ENCODE data around the gene DNMT1. TPM values are rescaled to one million over a fixed set of nuclear protein-coding genes. Genes with fewer than 3 reads are reported as not detected.

The DNMT1 gene
- total RNA-seq, 2 experiments from 2014 or later = 337 to 352 TPM

- Mint-ChIP-seq H3K9me3 (no peaks in the 10 kb centered on the region), H3K4me3 (no peak overlapping the region), H3K27me3 (no peaks in the 10 kb centered on the region), H3K4me1 (peaks cover 9% of the 10 kb centered on the region), H3K36me3 (no peaks in the 10 kb centered on the region), H3K27ac (no peak overlapping the region)
- no peak for DNase-seq
These were observed 32.5 kb upstream of the DNMT1 start for GRCh38 chr19:10227026-10227971.

DNA sequence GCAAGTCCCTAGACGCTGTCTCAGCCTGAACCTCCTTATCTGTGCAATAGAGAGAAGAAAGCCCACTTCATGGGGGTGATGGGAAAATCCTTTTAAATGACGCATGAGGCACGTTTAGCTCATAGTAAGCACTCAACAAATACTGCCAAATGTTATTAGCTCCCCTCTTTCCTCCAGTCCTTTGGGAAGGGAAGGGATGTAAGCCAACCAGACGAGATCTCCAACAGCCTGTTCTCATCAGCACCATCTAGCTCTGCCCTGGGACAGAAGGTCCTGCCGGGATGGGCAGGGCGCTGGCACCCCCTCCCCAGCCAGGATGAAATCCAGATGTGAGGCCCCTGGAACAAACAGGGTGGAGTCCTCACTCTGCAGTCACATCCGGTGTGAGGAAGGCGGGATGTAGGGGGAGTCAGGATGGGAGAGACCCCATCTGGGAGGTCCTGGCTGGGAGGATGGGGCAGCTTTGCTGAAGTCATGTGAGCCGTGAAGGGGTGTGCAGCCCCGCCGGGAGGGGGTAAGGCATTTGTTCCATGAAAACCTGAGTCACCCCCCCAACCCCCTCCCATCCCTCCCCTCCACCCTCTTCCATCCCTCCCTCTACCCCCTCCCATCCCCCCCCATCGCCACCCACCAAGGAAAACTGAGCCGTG is 31.7 kb upstream of the DNMT1 start:
- no peaks in the 10 kb centered on the region for H3K27me3 Mint-ChIP-seq
- no peak overlapping the region for H3K4me3 Mint-ChIP-seq
- H3K9me3 Mint-ChIP-seq = no peaks in the 10 kb centered on the region
- peaks cover 7% of the 10 kb centered on the region for H3K4me1 Mint-ChIP-seq
- no peak for DNase-seq
- H3K36me3 Mint-ChIP-seq = no peaks in the 10 kb centered on the region
- no peak overlapping the region for H3K27ac Mint-ChIP-seq

GRCh38 chr19:10226021-10226375 is 31.2 kb upstream of the DNMT1 start:
- Mint-ChIP-seq H3K27ac (no peak overlapping the region), H3K4me3 (no peak overlapping the region), H3K9me3 (no peaks in the 10 kb centered on the region), H3K4me1 (peaks cover 7% of the 10 kb centered on the region), H3K36me3 (no peaks in the 10 kb centered on the region), H3K27me3 (no peaks in the 10 kb centered on the region)
- DNase-seq = no peak

- H3K4me3 Mint-ChIP-seq = no peak overlapping the region
- no peaks in the 10 kb centered on the region for H3K27me3 Mint-ChIP-seq
- H3K27ac Mint-ChIP-seq = no peak overlapping the region
- peaks cover 2% of the 10 kb centered on the region for H3K4me1 Mint-ChIP-seq
- H3K9me3 Mint-ChIP-seq = no peaks in the 10 kb centered on the region
- DNase-seq = no peak
- H3K36me3 Mint-ChIP-seq = no peaks in the 10 kb centered on the region
These were observed 29.6 kb upstream of the DNMT1 start for GRCh38 chr19:10224337-10224736.

GRCh38 chr19:10223488-10224213 is 28.9 kb upstream of the DNMT1 start:
- no peaks in the 10 kb centered on the region for H3K36me3 Mint-ChIP-seq
- no peaks in the 10 kb centered on the region for H3K4me1 Mint-ChIP-seq
- no peak overlapping the region for H3K4me3 Mint-ChIP-seq
- no peak overlapping the region for H3K27ac Mint-ChIP-seq
- DNase-seq = no peak
- no peaks in the 10 kb centered on the region for H3K27me3 Mint-ChIP-seq
- H3K9me3 Mint-ChIP-seq = no peaks in the 10 kb centered on the region

DNA sequence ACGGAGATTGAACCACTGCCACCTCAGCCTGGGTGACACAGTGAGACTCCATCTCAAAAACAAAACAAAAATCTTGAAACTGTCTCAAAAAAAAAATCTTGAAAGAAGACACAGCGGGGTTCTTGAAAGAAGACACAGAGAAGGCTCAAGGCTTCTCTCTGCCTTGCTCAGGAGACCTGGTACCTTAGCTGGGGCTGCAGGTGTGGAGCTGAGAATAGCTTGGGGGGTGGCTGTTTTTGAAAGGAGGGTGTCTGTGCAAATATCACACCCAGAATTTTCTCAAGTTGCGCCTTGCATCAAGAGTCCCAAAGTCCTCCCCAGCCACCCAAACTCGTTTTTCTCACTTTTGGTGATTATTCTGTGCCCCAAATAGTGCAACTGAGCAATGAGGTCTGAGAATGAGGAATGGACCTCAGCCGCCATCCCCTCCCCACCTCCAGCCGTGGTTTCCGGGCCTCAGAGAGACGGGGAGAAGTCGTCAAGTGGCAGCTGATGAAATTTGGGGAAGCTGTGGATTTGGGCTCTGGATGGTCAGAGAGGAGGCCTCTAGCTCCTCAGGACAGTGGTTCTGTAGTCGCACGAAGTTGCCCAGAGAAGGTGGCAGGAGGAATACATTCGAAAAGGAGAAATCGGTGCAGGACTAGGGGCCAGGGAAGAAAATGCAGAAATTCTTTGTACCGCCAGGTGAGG is 27.6 kb upstream of the DNMT1 start:
- H3K4me1 Mint-ChIP-seq = no peaks in the 10 kb centered on the region
- H3K27ac Mint-ChIP-seq = no peak overlapping the region
- H3K36me3 Mint-ChIP-seq = no peaks in the 10 kb centered on the region
- H3K27me3 Mint-ChIP-seq = no peaks in the 10 kb centered on the region
- DNase-seq = no peak
- H3K9me3 Mint-ChIP-seq = no peaks in the 10 kb centered on the region
- no peak overlapping the region for H3K4me3 Mint-ChIP-seq

- DNase-seq = no peak
- H3K27me3 Mint-ChIP-seq = no peaks in the 10 kb centered on the region
- no peak overlapping the region for H3K27ac Mint-ChIP-seq
- H3K4me3 Mint-ChIP-seq = no peak overlapping the region
- H3K36me3 Mint-ChIP-seq = no peaks in the 10 kb centered on the region
- no peaks in the 10 kb centered on the region for H3K4me1 Mint-ChIP-seq
- no peaks in the 10 kb centered on the region for H3K9me3 Mint-ChIP-seq
These were observed 25.9 kb upstream of the DNMT1 start for GRCh38 chr19:10220695-10221094.

DNA sequence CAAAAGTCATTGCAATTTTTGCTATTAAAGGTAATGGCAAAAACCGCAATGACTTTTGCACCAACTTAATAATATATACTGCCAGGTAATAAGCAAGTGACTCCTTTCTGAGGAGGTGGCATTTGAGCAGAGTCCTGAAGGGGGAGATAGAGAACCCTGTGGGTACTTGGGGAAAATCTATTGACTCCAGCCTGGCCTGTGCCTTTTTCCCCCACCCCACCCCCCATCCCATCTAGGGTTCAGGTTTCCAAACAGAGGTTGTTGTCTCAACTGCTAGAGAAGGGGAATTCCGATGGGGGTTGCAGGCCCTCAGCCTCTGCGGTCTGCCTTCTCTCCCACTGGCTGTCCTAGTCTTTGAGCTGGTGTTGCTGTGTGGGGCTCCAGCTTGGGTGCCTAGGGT is 24.9 kb upstream of the DNMT1 start:
- DNase-seq = peak; percentile 29
- no peak overlapping the region for H3K27ac Mint-ChIP-seq
- H3K36me3 Mint-ChIP-seq = no peaks in the 10 kb centered on the region
- H3K4me1 Mint-ChIP-seq = no peaks in the 10 kb centered on the region
- no peaks in the 10 kb centered on the region for H3K9me3 Mint-ChIP-seq
- no peaks in the 10 kb centered on the region for H3K27me3 Mint-ChIP-seq
- no peak overlapping the region for H3K4me3 Mint-ChIP-seq

GRCh38 chr19:10217085-10217484 is 22.3 kb upstream of the DNMT1 start:
- Mint-ChIP-seq H3K9me3 (no peaks in the 10 kb centered on the region), H3K4me3 (no peak overlapping the region), H3K4me1 (no peaks in the 10 kb centered on the region), H3K27me3 (no peaks in the 10 kb centered on the region), H3K27ac (no peak overlapping the region), H3K36me3 (no peaks in the 10 kb centered on the region)
- no peak for DNase-seq

GRCh38 chr19:10214784-10215183 is 20.0 kb upstream of the DNMT1 start:
- no peaks in the 10 kb centered on the region for H3K4me1 Mint-ChIP-seq
- DNase-seq = no peak
- H3K27me3 Mint-ChIP-seq = no peaks in the 10 kb centered on the region
- no peak overlapping the region for H3K4me3 Mint-ChIP-seq
- no peaks in the 10 kb centered on the region for H3K36me3 Mint-ChIP-seq
- H3K27ac Mint-ChIP-seq = no peak overlapping the region
- H3K9me3 Mint-ChIP-seq = no peaks in the 10 kb centered on the region

DNA sequence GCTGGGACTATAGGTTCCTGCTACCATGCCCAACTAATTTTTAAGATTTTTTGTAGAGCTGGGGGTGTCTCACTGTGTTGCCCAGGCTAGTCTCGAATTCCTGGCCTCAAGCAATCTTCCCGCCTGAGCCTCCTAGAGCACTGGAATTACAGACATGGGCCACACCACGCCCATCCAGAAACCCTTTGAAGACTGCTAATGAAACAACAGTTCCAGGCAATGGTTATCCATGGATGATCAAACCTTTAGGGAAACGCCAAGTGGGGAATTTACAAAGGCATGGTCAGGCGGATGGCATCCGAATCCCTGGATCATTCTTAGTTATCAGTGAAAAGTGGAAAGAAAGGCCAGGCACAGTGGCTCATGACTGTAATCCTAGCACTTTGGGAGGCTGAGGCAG is 16.9 kb upstream of the DNMT1 start:
- no peaks in the 10 kb centered on the region for H3K36me3 Mint-ChIP-seq
- H3K4me3 Mint-ChIP-seq = no peak overlapping the region
- H3K27me3 Mint-ChIP-seq = no peaks in the 10 kb centered on the region
- peaks cover 7% of the 10 kb centered on the region for H3K9me3 Mint-ChIP-seq
- no peak for DNase-seq
- no peak overlapping the region for H3K27ac Mint-ChIP-seq
- no peaks in the 10 kb centered on the region for H3K4me1 Mint-ChIP-seq

DNA sequence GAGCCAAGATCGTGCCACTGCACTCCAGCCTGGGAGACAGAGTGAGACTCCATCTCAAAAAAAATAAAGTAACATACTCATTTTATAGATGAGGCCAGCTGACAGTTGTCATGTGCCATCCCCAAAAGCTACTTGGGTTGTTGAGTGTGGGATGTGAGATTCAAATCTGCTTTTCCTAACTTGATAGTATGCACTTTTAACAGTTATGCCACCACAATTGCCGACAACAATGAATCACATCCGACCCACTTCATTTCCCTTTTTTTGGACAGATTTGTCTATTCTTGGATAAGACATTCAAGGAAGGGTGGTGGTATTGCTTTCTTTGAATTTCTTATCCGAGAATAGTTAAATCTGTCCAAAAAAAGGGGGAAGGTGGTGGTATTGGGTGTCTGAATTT is 16.3 kb upstream of the DNMT1 start:
- Mint-ChIP-seq H3K4me3 (no peak overlapping the region), H3K27me3 (no peaks in the 10 kb centered on the region), H3K4me1 (no peaks in the 10 kb centered on the region), H3K27ac (no peak overlapping the region), H3K9me3 (peaks cover 7% of the 10 kb centered on the region), H3K36me3 (no peaks in the 10 kb centered on the region)
- DNase-seq = no peak

- peaks cover 7% of the 10 kb centered on the region for H3K9me3 Mint-ChIP-seq
- no peak overlapping the region for H3K27ac Mint-ChIP-seq
- H3K4me1 Mint-ChIP-seq = no peaks in the 10 kb centered on the region
- DNase-seq = no peak
- no peak overlapping the region for H3K4me3 Mint-ChIP-seq
- H3K27me3 Mint-ChIP-seq = no peaks in the 10 kb centered on the region
- H3K36me3 Mint-ChIP-seq = no peaks in the 10 kb centered on the region
These were observed 14.6 kb upstream of the DNMT1 start for GRCh38 chr19:10209315-10209714.

GRCh38 chr19:10207026-10207425 is 12.3 kb upstream of the DNMT1 start:
- Mint-ChIP-seq H3K4me1 (no peaks in the 10 kb centered on the region), H3K4me3 (no peak overlapping the region), H3K36me3 (no peaks in the 10 kb centered on the region), H3K9me3 (peaks cover 7% of the 10 kb centered on the region), H3K27me3 (no peaks in the 10 kb centered on the region), H3K27ac (no peak overlapping the region)
- no peak for DNase-seq
